Panc1 (cell line): ENCODE data around the gene GMDS. TPM values are rescaled to one million over a fixed set of nuclear protein-coding genes. Genes with fewer than 3 reads are reported as not detected.

Experiments
- ATAC-seq: fragments of 200-7000 bp; cut with Tn5 transposase; 2 replicates; pipeline ENCODE4 v1.9.1; 2020; ENCODE audit warnings: mild to moderate bottlenecking, moderate library complexity
- BruUV-seq: library from RNA; stranded (reverse); fragments of 400-500 nt; replicated peaks from 2 replicates; lab custom pipeline; 2021; lab: Mats Ljungman, UMichigan
- CTCF ChIA-PET: fragments of 300-600 bp; sonication (Branson Sonifier 250); formaldehyde crosslinking; loops from one replicate; lab custom pipeline; 2022; ENCODE audit warnings: antibody characterized with exemption; lab: Charles Lee
- POLR2A ChIA-PET: fragments of 300-600 bp; sonication (Branson Sonifier 250); formaldehyde crosslinking; loops from one replicate; lab custom pipeline; 2022; ENCODE audit warnings: antibody characterized with exemption; lab: Charles Lee
- DNase-seq: peaks from one replicate; pipeline ENCODE4 v3.0.0-alpha.2; 2010; ENCODE audit warnings: low read depth, low spot score
- H3K27ac ChIP-seq: 2 replicates; pipeline ENCODE4 v1.5.1; 2011; ENCODE audit warnings: mild to moderate bottlenecking, low read length, inconsistent platforms
- H3K27me3 ChIP-seq: fragments of 200-500 bp; sonication (Bioruptor generic); 2 replicates; pipeline ENCODE4 v1.6.0; 2014; ENCODE audit warnings: low read length, inconsistent platforms; ENCODE audit not compliant: control insufficient read depth, insufficient read depth
- H3K36me3 ChIP-seq: fragments of 200-500 bp; sonication (Bioruptor generic); 2 replicates; pipeline ENCODE4 v1.5.1; 2014; ENCODE audit warnings: inconsistent platforms, mild to moderate bottlenecking, low read length, moderate library complexity; ENCODE audit not compliant: control insufficient read depth, insufficient read depth
- H3K4me1 ChIP-seq: 2 replicates; pipeline ENCODE4 v1.5.1; 2011; ENCODE audit warnings: inconsistent platforms, mild to moderate bottlenecking, low read length, moderate library complexity; ENCODE audit not compliant: control insufficient read depth, insufficient read depth
- H3K4me3 ChIP-seq, 2 experiments: 2 replicates each; pipeline ENCODE4 v1.5.1; 2011 to 2012; ENCODE audit warnings: low read depth in 2 of 2, low read length in 2 of 2, mild to moderate bottlenecking in 2 of 2, inconsistent platforms in 1 of 2, moderate library complexity in 1 of 2
- H3K9me3 ChIP-seq: fragments of 200-500 bp; sonication (Bioruptor generic); 2 replicates; pipeline ENCODE4 v1.5.1; 2014; ENCODE audit warnings: low read depth, mild to moderate bottlenecking, inconsistent platforms, low read length, moderate library complexity; ENCODE audit not compliant: control insufficient read depth, insufficient read depth
- POLR2AphosphoS5 ChIP-seq: IDR thresholded peaks from 2 replicates; pipeline ENCODE4 v1.6.1; 2012; ENCODE audit warnings: mild to moderate bottlenecking, low read depth, low read length, moderate library complexity
- REST ChIP-seq, 2 experiments: IDR thresholded peaks; 2 replicates each; pipeline ENCODE4 v1.6.1; 2011 to 2012; ENCODE audit warnings: low read depth in 2 of 2, control low read depth in 1 of 2, low read length in 1 of 2, mild to moderate bottlenecking in 1 of 2, moderate library complexity in 1 of 2; ENCODE audit not compliant: insufficient read depth in 1 of 2
- SIN3A ChIP-seq: IDR thresholded peaks from 2 replicates; pipeline ENCODE4 v1.6.1; 2012; ENCODE audit warnings: low read depth, mild to moderate bottlenecking, low read length, moderate library complexity, borderline replicate concordance; ENCODE audit not compliant: insufficient read depth
- TCF7L2 ChIP-seq: IDR thresholded peaks from 2 replicates; pipeline ENCODE4 v1.6.1; 2011; ENCODE audit warnings: mild to moderate bottlenecking, low read depth, low read length, inconsistent platforms
- in situ Hi-C: cut with HindIII; loops from 2 replicates; pipeline ENCODE4 v1.10.0; 2016; ENCODE audit warnings: low sequenced_read_pairs, low pct_unique_long_range_greater_than_20kb
- intact Hi-C: fragments of 100-400 bp; cut with micrococcal nuclease; formaldehyde crosslinking; loops from one replicate; pipeline ENCODE4 v1.10.0; 2022; ENCODE audit not compliant: unreplicated experiment
- total RNA-seq: library from RNA; stranded (reverse); gene quantifications from one replicate; pipeline ENCODE4 v1.2.1, GENCODE V29; 2021; ENCODE audit not compliant: unreplicated experiment
- TF ChIP-seq, protein P1 (sequence below): fragments of 450-650 bp; IDR thresholded peaks from 2 replicates; pipeline ENCODE4 v1.5.1; 2017; ENCODE audit warnings: mild to moderate bottlenecking

GMDS gene
- total RNA-seq, 1 experiment from 2014 or later = 9.8 TPM

GRCh38 chr6:1686117-1687098, 559.0 kb downstream of the GMDS start:
- BruUV-seq = no TSS peak
- Histone ChIP-seq H3K36me3 (no peaks in the 10 kb centered on the region), H3K4me3 (no peak overlapping the region), H3K27ac (no peak overlapping the region), H3K27me3 (no peaks in the 10 kb centered on the region), H3K4me1 (no peaks in the 10 kb centered on the region), H3K9me3 (no peaks in the 10 kb centered on the region)
- TF ChIP-seq, protein P1, sequence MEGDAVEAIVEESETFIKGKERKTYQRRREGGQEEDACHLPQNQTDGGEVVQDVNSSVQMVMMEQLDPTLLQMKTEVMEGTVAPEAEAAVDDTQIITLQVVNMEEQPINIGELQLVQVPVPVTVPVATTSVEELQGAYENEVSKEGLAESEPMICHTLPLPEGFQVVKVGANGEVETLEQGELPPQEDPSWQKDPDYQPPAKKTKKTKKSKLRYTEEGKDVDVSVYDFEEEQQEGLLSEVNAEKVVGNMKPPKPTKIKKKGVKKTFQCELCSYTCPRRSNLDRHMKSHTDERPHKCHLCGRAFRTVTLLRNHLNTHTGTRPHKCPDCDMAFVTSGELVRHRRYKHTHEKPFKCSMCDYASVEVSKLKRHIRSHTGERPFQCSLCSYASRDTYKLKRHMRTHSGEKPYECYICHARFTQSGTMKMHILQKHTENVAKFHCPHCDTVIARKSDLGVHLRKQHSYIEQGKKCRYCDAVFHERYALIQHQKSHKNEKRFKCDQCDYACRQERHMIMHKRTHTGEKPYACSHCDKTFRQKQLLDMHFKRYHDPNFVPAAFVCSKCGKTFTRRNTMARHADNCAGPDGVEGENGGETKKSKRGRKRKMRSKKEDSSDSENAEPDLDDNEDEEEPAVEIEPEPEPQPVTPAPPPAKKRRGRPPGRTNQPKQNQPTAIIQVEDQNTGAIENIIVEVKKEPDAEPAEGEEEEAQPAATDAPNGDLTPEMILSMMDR = no peak; the same call in none of the 2 replicates
- TF ChIP-seq POLR2AphosphoS5 = no peak
- TF ChIP-seq SIN3A = no peak
- TF ChIP-seq REST (IDR thresholded peaks at IDR 0.05; ENCODE audit: insufficient read depth in 1 of 2, low read depth in 2 of 2, low read length in 1 of 2) = no peak
- intact Hi-C loops (loop anchor here (5.0 kb wide), 1 partner anchor 84 kb away; no protein-coding TSS in a partner anchor), in situ Hi-C loops (no loop called here)
- CTCF ChIA-PET = interaction anchor here (0.6 to 1.0 kb wide), 4 partner anchors 13 to 90 kb away, joined by 3 to 5 read pairs (median 4); no protein-coding TSS in a partner anchor
- peak; percentile 28 for DNase-seq
- no peak for ATAC-seq
- POLR2A ChIA-PET = interaction anchor here (0.6 kb wide), 1 partner anchor 12 kb away, joined by 3 read pairs; no protein-coding TSS in a partner anchor

DNA sequence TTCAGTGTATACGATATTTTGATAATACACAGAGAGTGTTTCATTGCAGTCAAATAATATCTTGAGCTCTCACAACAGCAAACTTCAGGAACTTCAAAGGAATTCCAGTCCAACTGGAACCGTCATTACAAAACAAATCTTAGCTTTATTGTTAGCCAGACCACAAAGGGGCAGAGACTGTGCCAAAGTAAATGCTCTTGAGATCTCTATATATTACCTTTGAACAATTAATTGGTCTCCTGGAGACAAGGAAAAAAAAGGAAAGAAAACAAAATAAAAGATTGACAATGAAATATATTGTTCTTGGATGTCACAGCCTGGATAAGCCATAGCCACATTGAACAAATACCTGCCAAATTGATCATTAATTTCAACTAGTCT, 565.7 kb downstream of the GMDS start:
- TF ChIP-seq POLR2AphosphoS5 (no peak), SIN3A (no peak), REST (IDR thresholded peaks at IDR 0.05; ENCODE audit: insufficient read depth in 1 of 2, low read depth in 2 of 2, low read length in 1 of 2) (no peak), TCF7L2 (no peak)
- TF ChIP-seq, protein P1 = no peak
- ChIA-PET CTCF (no interaction called here), POLR2A (no interaction called here)
- H3K4me1 ChIP-seq = no peaks in the 10 kb centered on the region
- ATAC-seq (no peak), DNase-seq (no peak)
- H3K27me3 ChIP-seq = no peaks in the 10 kb centered on the region
- H3K4me3 ChIP-seq = no peak overlapping the region
- H3K9me3 ChIP-seq = no peaks in the 10 kb centered on the region
- BruUV-seq = no TSS peak
- H3K36me3 ChIP-seq = no peaks in the 10 kb centered on the region
- intact Hi-C loops (no loop called here), in situ Hi-C loops (no loop called here)
- H3K27ac ChIP-seq = no peak overlapping the region
